HFF-Myc (cell line): ENCODE measurements around the gene MPHOSPH10.
"Not testable (repeated sequence)": the region's sequence is repeated elsewhere in the genome, so short reads cannot be mapped to it uniquely, and the experiment has no call there.

ENCODE experiments used
- DNase-seq: peaks from one replicate; pipeline ENCODE4 v3.0.0-alpha.2; 2011; ENCODE audit warnings: low read depth; ENCODE audit errors: extremely low read depth
- H3K4me3 ChIP-seq: replicated peaks from 2 replicates; pipeline ENCODE4 v1.5.1; 2011; ENCODE audit warnings: low read depth, mild to moderate bottlenecking, control low read depth, low read length
- TF ChIP-seq, protein P1 (sequence below): IDR thresholded peaks from 2 replicates; pipeline ENCODE4 v1.5.1; 2012; ENCODE audit warnings: mild to moderate bottlenecking, low read depth, low read length, control low read depth; ENCODE audit errors: missing control alignments

Gene MPHOSPH10

DNA sequence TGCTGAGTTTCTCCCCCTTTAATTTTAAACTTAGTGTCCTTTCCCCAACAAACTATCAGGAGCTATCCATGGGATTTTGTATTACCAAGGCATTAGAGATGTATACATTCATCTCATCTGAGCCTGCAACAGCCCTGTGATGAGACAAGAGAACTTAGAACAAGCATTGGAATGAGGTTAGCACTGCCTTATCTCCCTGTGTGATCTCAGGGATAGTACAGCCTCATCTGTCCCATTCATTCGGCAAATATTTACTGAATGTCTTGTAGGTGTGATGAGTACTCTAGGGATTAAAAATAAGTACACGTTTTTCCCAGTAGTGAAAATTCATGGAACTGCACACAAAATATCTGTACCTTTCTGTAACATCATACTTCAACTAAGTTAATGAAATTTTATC is 50.9 kb downstream of the MPHOSPH10 start:
- DNase-seq, result no peak
- TF ChIP-seq, protein P1, sequence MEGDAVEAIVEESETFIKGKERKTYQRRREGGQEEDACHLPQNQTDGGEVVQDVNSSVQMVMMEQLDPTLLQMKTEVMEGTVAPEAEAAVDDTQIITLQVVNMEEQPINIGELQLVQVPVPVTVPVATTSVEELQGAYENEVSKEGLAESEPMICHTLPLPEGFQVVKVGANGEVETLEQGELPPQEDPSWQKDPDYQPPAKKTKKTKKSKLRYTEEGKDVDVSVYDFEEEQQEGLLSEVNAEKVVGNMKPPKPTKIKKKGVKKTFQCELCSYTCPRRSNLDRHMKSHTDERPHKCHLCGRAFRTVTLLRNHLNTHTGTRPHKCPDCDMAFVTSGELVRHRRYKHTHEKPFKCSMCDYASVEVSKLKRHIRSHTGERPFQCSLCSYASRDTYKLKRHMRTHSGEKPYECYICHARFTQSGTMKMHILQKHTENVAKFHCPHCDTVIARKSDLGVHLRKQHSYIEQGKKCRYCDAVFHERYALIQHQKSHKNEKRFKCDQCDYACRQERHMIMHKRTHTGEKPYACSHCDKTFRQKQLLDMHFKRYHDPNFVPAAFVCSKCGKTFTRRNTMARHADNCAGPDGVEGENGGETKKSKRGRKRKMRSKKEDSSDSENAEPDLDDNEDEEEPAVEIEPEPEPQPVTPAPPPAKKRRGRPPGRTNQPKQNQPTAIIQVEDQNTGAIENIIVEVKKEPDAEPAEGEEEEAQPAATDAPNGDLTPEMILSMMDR, result no peak
- H3K4me3 ChIP-seq, result no peak overlapping the region

DNA sequence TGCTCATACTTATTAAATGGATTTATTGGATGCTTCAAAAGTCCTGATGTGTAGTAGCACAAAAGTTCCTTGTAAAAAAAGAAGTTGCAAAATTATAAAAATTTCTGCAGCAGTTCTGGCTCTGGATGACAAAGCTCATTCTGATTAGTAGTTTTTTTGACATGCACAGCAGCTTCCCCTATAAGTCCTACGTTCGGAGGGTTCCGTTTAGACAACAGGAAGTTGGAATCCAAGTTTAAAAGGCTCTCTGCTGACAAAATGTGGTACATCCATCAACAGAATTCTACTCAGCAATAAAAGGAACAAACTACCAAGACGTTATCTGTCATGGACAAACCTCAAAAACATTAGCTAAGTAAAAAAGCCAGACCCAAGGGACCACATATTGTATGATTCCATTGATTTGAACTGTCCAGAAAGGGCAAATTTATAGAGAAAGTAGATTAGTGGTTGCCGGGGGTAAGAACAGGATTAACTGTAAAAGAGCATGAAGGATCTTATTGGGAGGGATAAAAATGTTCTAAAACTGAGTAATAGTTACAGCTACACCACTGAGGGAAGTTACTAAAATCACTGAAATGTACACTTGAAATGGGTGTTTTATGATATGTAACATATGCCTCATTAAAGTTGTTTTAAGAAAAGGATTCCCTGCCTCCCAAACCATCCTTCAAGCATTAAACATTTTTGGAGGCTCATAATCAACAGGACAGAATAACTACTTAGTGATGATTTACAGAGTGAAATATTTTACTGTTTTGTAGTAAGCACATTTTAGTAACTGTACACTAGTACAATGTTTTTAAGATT is 53.1 kb downstream of the MPHOSPH10 start:
- not testable (repeated sequence) for DNase-seq, H3K4me3 ChIP-seq

DNA sequence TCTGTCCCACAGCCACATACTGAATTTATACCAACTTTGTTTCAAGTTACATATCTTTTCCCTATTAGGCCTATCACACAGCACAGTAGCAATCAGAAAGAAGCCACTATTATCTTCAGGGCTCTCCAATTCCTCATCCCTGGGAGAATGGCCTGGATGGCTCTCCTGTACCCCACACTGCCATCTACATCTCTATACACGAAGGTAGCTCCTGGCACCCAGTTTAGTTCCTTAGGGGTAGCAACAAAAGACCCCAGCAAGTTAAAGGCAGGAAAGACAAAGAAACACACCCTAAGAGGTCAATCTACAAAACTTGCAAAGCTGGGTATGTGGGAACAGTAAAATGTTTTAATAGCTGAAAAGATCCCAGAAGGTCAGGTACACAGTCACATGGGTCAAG is 56.5 kb downstream of the MPHOSPH10 start:
- no peak overlapping the region for H3K4me3 ChIP-seq
- DNase-seq, result no peak
- TF ChIP-seq, protein P1, result no peak

DNA sequence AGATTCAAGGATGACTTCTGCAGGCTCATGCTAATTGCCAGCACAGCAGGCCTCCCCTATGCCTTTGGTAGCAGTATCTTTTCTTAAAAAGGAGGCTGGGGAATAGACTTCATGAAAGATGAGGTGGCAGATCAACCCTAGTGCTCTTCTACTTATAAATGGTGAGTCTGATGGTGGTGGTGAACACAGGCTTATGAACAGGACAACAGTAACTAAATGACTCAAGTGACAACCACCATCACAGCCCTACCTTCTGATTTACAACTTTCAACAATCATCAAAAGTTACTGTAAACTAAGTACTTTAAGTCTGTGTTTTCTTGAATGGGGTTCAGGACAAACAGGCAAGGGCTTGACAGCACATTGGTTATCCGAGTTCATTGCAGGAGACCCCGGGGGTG is 57.2 kb downstream of the MPHOSPH10 start:
- DNase-seq, result no peak
- H3K4me3 ChIP-seq, result no peak overlapping the region
- TF ChIP-seq, protein P1, result no peak

DNA sequence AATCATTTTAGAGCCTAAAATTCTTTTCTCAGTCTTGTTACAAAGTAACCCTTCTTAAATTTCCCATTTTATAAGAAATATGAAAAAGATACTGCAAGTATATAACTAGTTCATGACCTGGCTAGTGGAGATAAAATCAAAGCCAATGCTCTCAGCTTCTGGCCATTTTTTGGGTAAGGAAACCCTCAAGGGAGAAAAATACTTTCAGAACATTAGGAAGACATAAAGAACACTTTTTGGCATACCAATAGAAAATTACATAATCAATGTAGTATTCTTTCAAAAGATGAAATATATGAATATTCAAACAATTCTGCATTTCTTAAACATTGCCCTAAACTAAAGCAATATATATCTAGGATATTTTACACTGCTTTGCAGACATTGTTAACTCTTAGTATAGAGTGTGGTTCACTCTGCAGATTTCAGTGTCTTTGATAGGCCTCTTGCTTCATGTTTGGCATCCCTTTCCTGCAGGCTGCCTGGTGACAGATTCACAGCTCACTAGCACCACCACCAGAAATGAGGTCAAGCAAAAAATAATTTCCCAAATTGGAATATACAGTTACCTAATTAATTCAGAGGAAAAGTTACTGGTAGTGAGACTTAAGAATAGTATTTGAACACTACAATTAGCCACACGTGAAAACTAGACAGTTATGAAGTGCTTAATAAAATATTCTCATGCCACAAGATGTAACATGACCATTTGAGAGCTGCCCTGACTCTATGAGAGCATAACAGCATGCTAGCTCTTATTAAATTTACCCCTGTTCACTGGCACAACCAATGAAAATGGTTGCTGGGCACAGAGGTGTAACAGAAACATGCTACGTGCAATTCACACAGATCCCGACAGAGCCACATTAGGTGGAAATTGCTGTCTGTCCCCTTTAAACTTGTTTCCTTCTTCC is 60.5 kb downstream of the MPHOSPH10 start:
- TF ChIP-seq, protein P1, result peak; percentile 16
- no peak for DNase-seq
- H3K4me3 ChIP-seq, result no peak overlapping the region

DNA sequence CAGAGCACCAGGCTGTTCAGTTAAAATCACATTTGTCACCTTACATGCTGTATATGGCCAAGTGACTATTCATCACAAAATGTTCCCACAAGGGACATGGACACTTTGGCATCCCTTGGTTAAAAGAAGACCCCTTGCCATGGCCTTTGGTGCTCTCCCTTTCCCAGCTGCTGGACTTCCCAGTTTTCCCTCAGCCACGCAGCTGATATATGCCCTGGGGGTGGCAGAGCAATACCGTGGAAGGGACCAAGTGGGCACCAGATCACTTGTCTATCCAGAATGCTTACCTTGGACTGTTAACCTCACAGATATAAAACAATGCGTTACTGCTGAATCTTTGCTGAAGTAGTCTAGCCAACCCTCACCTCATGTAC is 61.1 kb downstream of the MPHOSPH10 start:
- TF ChIP-seq, protein P1, result no peak
- H3K4me3 ChIP-seq, result no peak overlapping the region
- DNase-seq, result no peak
